Cardiac fibroblast (primary cell): Measurements from ENCODE around the gene RCOR1.

Experiments
- DNase-seq, 2 donors: peaks; one replicate each; pipeline versions ENCODE4 v3.0.0 to v3.0.0-alpha.2; 2010; ENCODE audit warnings: low read depth in 2 of 2
- H3K4me3 ChIP-seq, 2 donors: replicated peaks in 1 of 2; 1 replicate in 1 of 2; 2 replicates in 1 of 2; pipeline ENCODE4 v1.5.1; 2011; ENCODE audit warnings: low read depth in 2 of 2, low read length in 2 of 2, mild to moderate bottlenecking in 2 of 2, moderate library complexity in 1 of 2
- TF ChIP-seq, protein P1 (sequence below): IDR thresholded peaks from one replicate; pipeline ENCODE4 v1.5.1; 2011; ENCODE audit warnings: low read depth, mild to moderate bottlenecking, low read length, inconsistent platforms

Gene RCOR1

DNA sequence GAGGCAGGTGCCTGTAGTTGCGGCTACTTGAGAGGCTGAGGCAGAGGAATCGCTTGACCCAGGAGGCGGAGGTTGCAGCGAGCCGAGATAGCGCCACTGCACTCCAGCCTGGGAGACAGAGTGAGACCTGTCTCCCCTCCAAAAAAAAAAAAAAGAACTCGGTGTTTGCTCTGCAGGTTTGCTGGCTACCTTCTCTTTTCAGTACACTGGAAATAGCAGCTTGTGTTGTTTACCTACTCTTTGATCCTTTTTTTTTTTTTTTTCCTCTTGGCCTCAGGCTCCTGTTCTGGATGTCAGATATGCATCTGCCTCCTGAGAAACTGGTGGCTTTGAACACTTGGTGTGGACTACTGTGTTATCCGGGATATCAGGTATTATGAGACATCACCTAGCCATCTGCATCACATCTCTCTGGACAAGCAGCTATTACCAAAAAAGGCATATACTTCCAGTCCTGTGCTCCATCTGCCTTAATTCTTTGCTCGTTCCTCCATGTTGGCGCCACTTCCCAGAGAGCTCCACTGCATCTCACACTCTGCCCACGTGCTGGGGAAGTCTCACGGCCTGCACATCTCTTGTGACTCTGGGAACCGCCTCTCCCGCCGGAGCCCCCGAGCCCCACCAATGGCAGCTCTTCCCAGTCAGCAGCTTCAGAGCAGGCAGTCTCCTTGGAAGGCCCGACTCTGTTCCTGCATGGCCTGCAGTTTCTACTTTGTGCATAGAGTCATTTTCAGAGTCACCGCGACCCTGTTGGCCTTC is 133.9 kb downstream of the RCOR1 start:
- TF ChIP-seq, protein P1, sequence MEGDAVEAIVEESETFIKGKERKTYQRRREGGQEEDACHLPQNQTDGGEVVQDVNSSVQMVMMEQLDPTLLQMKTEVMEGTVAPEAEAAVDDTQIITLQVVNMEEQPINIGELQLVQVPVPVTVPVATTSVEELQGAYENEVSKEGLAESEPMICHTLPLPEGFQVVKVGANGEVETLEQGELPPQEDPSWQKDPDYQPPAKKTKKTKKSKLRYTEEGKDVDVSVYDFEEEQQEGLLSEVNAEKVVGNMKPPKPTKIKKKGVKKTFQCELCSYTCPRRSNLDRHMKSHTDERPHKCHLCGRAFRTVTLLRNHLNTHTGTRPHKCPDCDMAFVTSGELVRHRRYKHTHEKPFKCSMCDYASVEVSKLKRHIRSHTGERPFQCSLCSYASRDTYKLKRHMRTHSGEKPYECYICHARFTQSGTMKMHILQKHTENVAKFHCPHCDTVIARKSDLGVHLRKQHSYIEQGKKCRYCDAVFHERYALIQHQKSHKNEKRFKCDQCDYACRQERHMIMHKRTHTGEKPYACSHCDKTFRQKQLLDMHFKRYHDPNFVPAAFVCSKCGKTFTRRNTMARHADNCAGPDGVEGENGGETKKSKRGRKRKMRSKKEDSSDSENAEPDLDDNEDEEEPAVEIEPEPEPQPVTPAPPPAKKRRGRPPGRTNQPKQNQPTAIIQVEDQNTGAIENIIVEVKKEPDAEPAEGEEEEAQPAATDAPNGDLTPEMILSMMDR = no peak
- no peak overlapping the region for H3K4me3 ChIP-seq
- DNase-seq = no peak

GRCh38 chr14:102727336-102728095 is 135.1 kb downstream of the RCOR1 start:
- peak in 1 of 2 donors; percentile 18 for DNase-seq
- TF ChIP-seq, protein P1 = no peak
- no peak overlapping the region for H3K4me3 ChIP-seq

- no peak for DNase-seq
- H3K4me3 ChIP-seq = no peak overlapping the region
- TF ChIP-seq, protein P1 = no peak
Observed at GRCh38 chr14:102728501-102728900, 136.1 kb downstream of the RCOR1 start.

DNA sequence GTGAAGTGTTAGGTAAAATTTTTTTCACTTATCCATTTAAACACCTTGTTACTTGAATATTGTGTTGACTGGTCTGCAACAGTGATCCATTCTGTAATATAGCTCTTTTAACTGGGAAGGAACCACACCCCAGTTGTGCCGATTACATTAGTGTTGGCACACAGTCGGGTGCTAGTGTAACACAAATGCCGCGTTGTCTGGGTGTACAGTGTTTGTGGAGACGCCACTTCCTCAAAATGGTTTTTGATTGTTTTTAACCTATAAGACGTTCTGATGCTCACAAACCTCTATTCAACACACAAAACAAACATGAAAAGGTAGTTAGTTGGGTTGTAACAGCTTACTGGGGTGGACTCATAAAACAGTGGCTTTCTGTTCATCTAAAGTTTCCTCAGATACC is 136.8 kb downstream of the RCOR1 start:
- TF ChIP-seq, protein P1 = no peak
- DNase-seq = no peak
- H3K4me3 ChIP-seq = no peak overlapping the region

- DNase-seq = no peak
- TF ChIP-seq, protein P1 = no peak
- no peak overlapping the region for H3K4me3 ChIP-seq
Observed at GRCh38 chr14:102729825-102730224, 137.4 kb downstream of the RCOR1 start.

- TF ChIP-seq, protein P1 = no peak
Observed at GRCh38 chr14:102731101-102731870, 138.8 kb downstream of the RCOR1 start.

More at GRCh38 chr14:102731101-102731870, 138.8 kb downstream of the RCOR1 start:
- H3K4me3 ChIP-seq = no peak overlapping the region
- DNase-seq = no peak
